HL-60/S4 (cell line): ENCODE measurements around the gene CFAP300.

Experiments
- in situ Hi-C: fragments of 300-500 bp; cut with MboI; formaldehyde crosslinking; loops from 2 replicates; pipeline ENCODE4 v1.14.3; 2022; ENCODE audit warnings: low sequenced_read_pairs

CFAP300 gene

DNA sequence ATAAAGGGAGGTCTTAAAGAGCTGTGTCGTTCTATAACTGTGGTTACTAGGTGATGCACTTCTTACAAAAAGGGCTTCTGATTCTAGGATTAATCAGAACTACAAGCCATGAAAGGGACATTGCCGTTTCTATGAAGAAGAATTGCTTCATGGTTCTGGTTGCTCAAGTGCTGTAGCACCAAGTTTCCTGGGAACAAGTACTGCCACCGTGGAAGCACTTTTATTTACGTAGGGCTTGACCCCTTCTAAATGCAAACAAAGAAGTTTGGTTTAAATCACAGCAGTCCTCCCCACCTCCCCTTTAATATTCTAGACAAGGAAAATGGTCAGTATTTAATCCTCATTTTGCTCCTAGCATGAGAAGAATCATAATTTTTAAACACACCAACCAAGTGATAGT is 72.8 kb downstream of the CFAP300 start:
- in situ Hi-C loops, result no loop called here

DNA sequence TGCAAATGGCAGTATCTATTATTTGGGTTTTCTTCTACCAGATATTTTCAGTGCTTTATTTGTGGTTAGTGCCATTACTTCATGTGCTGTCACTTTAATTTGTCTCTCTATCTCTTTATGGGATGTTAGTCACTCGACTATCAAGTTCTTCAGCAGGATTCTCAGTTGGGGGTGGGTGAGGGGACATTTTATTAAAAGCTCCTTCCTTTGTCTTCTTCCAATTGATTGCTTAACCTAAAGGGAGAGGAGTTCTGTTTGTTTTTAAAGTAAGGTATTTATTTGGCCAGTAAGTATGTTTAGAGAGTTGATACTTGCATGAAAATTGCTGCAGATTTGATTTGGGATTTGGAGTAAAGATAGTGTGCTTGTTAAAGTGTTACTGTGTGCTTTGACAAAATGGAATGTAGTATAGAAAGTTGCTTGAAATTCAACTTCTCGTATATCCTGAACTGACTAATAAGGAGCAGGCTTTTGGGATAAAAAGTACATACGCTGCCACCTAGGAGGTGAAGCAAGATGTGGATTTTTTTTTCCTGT is 73.3 kb downstream of the CFAP300 start:
- in situ Hi-C loops, result no loop called here

DNA sequence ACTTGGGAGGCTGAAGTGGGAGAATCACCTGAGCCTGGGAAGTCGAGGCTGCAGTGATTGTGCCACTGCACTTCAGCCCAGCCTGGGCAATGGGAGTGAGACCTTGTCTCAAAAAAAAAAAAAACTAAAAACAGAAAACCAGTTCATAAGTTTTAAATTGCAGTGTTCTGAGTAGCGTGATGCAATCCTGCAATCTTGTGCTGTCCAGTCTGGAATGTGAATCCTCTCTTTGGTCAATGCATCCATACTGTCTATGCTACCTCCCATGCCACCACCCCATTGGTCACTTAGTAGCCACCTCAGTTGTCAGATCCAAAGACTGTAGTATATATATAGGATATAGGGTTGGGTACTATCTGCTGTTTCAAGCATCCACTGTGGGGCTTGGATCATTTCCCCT is 74.1 kb downstream of the CFAP300 start:
- in situ Hi-C loops, result no loop called here
